CD4-positive, CD25-positive, alpha-beta regulatory T cell (primary cell): ENCODE measurements around the gene KMT2E. TPM values are rescaled to one million over a fixed set of nuclear protein-coding genes. Genes with fewer than 3 reads are reported as not detected.
A peak's percentile ranks its signal among the peaks of the same experiment; 100 is the strongest.

Experiments used
- ATAC-seq, 2 donors: fragments of 150-1000 bp; cut with Tn5 transposase; one replicate each; pipeline ENCODE4 v1.10.0; 2021; ENCODE audit warnings: low read depth in 2 of 2, moderate number of reproducible peaks in 2 of 2, moderate library complexity in 1 of 2
- DNase-seq, 3 donors: peaks; one replicate each; pipeline versions ENCODE4 v3.0.0 to v3.0.0-alpha.2; 2012 to 2022; ENCODE audit warnings: mixed read lengths in 1 of 3
- H3K27ac ChIP-seq: one replicate; pipeline ENCODE4 v1.7.0; 2013; ENCODE audit warnings: mild to moderate bottlenecking, low read length; ENCODE audit not compliant: insufficient read depth, poor library complexity, severe bottlenecking
- H3K27me3 ChIP-seq: one replicate; pipeline ENCODE4 v1.7.0; 2013; ENCODE audit warnings: low read length; ENCODE audit not compliant: control insufficient read depth, insufficient read depth
- H3K36me3 ChIP-seq: one replicate; pipeline ENCODE4 v1.7.0; 2013; ENCODE audit warnings: mild to moderate bottlenecking, low read length, moderate library complexity; ENCODE audit not compliant: control insufficient read depth, insufficient read depth
- H3K4me1 ChIP-seq: 2 replicates; pipeline ENCODE4 v1.7.0; 2013; ENCODE audit warnings: mild to moderate bottlenecking, low read length; ENCODE audit not compliant: insufficient read depth, control insufficient read depth, poor library complexity, severe bottlenecking
- H3K4me3 ChIP-seq: one replicate; pipeline ENCODE4 v1.7.0; 2013; ENCODE audit warnings: low read depth, mild to moderate bottlenecking, low read length, moderate library complexity
- H3K9me3 ChIP-seq, 2 experiments: 1 replicate in 1 of 2; 2 replicates in 1 of 2; pipeline ENCODE4 v1.7.0; 2013; ENCODE audit warnings: low read length in 2 of 2, mild to moderate bottlenecking in 1 of 2, moderate library complexity in 1 of 2; ENCODE audit not compliant: control insufficient read depth in 2 of 2
- H3K27ac Mint-ChIP-seq, 3 donors: one replicate each; pipeline ENCODE4 v1.8.0; 2020 to 2022; ENCODE audit warnings: mild to moderate bottlenecking in 3 of 3, mixed read lengths in 3 of 3, moderate library complexity in 2 of 3
- H3K27me3 Mint-ChIP-seq: one replicate; pipeline ENCODE4 v1.8.0; 2022; ENCODE audit warnings: mild to moderate bottlenecking, mixed read lengths
- H3K36me3 Mint-ChIP-seq: one replicate; pipeline ENCODE4 v1.8.0; 2020; ENCODE audit warnings: mixed read lengths
- H3K4me1 Mint-ChIP-seq, 4 donors: one replicate each; pipeline ENCODE4 v1.8.0; 2020 to 2022; ENCODE audit warnings: mixed read lengths in 4 of 4, mild to moderate bottlenecking in 1 of 4
- H3K4me3 Mint-ChIP-seq, 4 donors: one replicate each; pipeline ENCODE4 v1.8.0; 2020 to 2022; ENCODE audit warnings: mild to moderate bottlenecking in 4 of 4, mixed read lengths in 4 of 4, moderate library complexity in 3 of 4
- H3K9me3 Mint-ChIP-seq, 7 donors: one replicate each; pipeline ENCODE4 v1.8.0; 2020 to 2022; ENCODE audit warnings: mixed read lengths in 7 of 7, mild to moderate bottlenecking in 3 of 7, moderate library complexity in 2 of 7
- polyA plus RNA-seq, 4 donors: library from polyadenylated mRNA; unstranded; fragments of 300-500 nt; fragmentation: Illumina TruSeq; gene quantifications; one replicate each; pipeline ENCODE4 v1.2.3, GENCODE V29; 2021
- total RNA-seq: library from RNA; stranded (reverse); gene quantifications from one replicate; pipeline ENCODE4 v1.2.3, GENCODE V29; 2022

The KMT2E gene
- total and polyA plus RNA-seq, 5 donors from 2014 or later, result 146 to 360 (median 186) TPM

DNA sequence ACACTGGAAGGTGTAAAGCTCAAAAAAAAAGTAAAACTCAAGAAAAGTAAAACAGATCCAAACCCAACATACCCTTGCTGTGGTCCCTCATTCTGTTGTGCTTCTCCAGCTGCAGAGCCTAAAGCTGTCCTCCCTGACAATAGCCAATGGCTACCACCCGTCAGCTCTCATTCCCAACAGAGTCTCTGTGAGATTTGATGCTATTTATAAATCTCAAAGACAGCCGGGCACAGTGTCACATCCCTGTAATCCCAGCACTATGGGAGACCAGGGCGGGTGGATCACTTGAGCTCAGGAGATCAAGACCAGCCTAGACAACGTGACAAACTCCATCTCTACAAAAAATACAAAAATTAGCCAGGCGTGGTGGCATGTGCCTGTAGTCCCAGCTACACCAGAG, 116.0 kb downstream of the KMT2E start:
- ATAC-seq (no peak), DNase-seq (no peak)
- Histone ChIP-seq H3K4me3 (no peak overlapping the region), H3K27ac (no peak overlapping the region), H3K4me1 (peaks cover 11% of the 10 kb centered on the region), H3K36me3 (peaks cover 54% of the 10 kb centered on the region), H3K27me3 (no peaks in the 10 kb centered on the region), H3K9me3 (no peaks in the 10 kb centered on the region)
- peaks cover 31% of the 10 kb centered on the region for H3K36me3 Mint-ChIP-seq
- H3K9me3 Mint-ChIP-seq, result no peaks in the 10 kb centered on the region
- peaks cover 20 to 42% (median 27%) of the 10 kb centered on the region in 4 donors for H3K4me1 Mint-ChIP-seq
- peak overlapping the region in 1 of 3 donors; percentile 76 for H3K27ac Mint-ChIP-seq
- no peak overlapping the region for H3K4me3 Mint-ChIP-seq
- no peaks in the 10 kb centered on the region for H3K27me3 Mint-ChIP-seq

DNA sequence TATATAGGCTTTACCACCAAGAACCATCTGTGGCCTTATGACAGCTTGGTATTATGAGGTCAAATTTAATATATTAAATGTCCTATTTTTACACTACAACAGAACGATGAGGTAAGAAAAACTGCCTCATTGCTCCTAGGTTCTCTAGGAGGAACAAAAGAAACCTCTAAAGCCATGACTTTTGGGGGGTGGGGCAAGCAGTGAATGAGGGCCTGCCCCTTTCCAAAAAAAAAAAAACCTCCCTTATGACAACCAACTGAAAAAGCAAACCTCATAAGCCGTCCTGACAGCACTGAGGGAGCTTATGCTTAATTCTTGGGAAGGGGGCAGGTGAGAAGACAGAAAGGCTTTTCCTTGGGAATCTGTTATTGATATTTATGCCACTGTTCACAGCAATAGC, 116.6 kb downstream of the KMT2E start:
- H3K4me1 ChIP-seq, result peaks cover 11% of the 10 kb centered on the region
- DNase-seq (no peak), ATAC-seq (no peak)
- H3K36me3 ChIP-seq, result peaks cover 54% of the 10 kb centered on the region
- H3K27me3 ChIP-seq, result no peaks in the 10 kb centered on the region
- Mint-ChIP-seq H3K4me3 (no peak overlapping the region), H3K9me3 (no peaks in the 10 kb centered on the region), H3K36me3 (peaks cover 27% of the 10 kb centered on the region), H3K27me3 (no peaks in the 10 kb centered on the region), H3K4me1 (peaks cover 20 to 44% (median 27%) of the 10 kb centered on the region in 4 donors), H3K27ac (no peak overlapping the region)
- H3K27ac ChIP-seq, result no peak overlapping the region
- H3K4me3 ChIP-seq, result no peak overlapping the region
- H3K9me3 ChIP-seq, result no peaks in the 10 kb centered on the region

DNA sequence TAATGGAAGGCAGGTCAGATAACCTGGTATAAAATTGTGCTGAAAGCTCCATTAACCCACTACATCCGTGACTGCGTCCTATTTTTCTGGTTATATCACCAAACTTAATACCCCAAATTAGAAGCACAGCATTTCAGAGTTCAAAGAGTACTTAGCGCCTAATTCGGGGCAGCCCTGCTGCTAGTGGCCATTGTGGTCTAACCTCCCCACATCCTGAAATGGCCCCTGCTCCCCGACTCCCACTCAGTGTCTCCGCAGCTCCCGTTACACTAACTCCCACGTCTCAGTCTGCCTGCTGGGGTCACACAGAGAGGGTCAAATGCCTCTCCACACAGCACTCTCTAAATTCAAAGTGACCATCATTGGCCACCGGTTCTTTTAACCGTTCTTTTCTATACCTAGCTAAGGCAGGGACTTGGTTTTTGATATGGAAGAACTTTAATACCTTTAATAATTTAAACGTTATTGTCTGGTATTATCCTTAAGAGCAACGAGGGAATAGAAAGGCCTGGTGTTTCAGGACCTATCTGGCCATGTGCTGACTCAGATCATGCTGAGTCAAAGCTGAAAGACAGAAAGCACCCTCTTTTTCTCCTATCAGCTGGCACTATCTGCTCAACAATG, 117.1 kb downstream of the KMT2E start:
- Mint-ChIP-seq H3K9me3 (no peaks in the 10 kb centered on the region), H3K27ac (peak overlapping the region; percentile 31 to 78 (median 66)), H3K4me3 (no peak overlapping the region), H3K36me3 (peaks cover 21% of the 10 kb centered on the region), H3K4me1 (peaks cover 18 to 43% (median 27%) of the 10 kb centered on the region in 4 donors), H3K27me3 (no peaks in the 10 kb centered on the region)
- Histone ChIP-seq H3K27ac (no peak overlapping the region), H3K36me3 (peaks cover 50% of the 10 kb centered on the region), H3K27me3 (no peaks in the 10 kb centered on the region), H3K4me1 (peaks cover 11% of the 10 kb centered on the region), H3K4me3 (no peak overlapping the region), H3K9me3 (no peaks in the 10 kb centered on the region)
- ATAC-seq (no peak), DNase-seq (peak in 1 of 3 donors; percentile 39)

DNA sequence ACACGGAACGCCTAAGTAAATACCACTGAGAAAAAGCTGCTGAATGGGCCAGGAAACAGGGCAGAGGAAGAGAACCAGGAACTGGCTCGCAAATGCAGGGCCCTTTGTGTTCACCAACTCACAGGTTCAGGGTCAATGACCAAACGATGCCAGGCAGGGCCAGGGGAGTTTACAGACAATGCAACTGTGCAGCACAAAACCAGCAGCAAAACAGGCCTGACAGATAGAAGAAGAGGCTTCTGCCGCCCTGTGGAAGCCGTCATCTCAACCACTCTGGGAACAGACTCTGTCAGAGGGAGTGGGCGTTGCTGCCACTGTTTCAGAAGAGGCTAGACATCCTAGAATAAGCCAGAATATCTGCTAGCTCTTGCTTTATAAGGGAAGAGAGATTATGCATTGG, 117.9 kb downstream of the KMT2E start:
- peaks cover 51% of the 10 kb centered on the region for H3K36me3 ChIP-seq
- ATAC-seq (no peak), DNase-seq (no peak)
- H3K27ac ChIP-seq, result no peak overlapping the region
- H3K4me3 ChIP-seq, result no peak overlapping the region
- no peaks in the 10 kb centered on the region for H3K27me3 Mint-ChIP-seq
- no peak overlapping the region for H3K4me3 Mint-ChIP-seq
- no peaks in the 10 kb centered on the region for H3K27me3 ChIP-seq
- H3K27ac Mint-ChIP-seq, result peak overlapping the region in 2 of 3 donors; percentile 18 to 47
- no peaks in the 10 kb centered on the region for H3K9me3 ChIP-seq
- H3K36me3 Mint-ChIP-seq, result peaks cover 24% of the 10 kb centered on the region
- peaks cover 22 to 45% (median 31%) of the 10 kb centered on the region in 4 donors for H3K4me1 Mint-ChIP-seq
- peaks cover 11% of the 10 kb centered on the region for H3K4me1 ChIP-seq
- H3K9me3 Mint-ChIP-seq, result no peaks in the 10 kb centered on the region

DNA sequence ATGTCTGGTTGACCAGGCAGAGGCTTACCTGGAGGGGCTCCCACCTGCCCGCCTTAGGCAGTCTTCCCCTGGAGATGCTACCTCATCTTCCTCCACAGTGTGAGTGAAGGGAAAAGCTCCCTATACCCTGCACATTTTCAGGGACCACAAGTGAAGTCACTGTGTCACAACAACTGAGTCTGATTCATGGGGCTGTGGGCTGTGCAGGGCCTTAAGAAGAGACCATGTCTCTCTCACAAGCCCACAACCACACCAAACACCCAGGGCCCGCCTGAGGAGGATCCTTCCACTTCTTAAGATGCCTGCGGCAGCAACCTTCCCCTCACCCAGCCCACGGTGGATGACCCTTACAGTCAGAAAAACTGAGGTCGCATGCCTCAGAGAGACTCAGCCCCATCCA, 118.3 kb downstream of the KMT2E start:
- H3K27ac Mint-ChIP-seq, result peak overlapping the region in 1 of 3 donors; percentile 47
- peaks cover 24 to 47% (median 30%) of the 10 kb centered on the region in 4 donors for H3K4me1 Mint-ChIP-seq
- no peaks in the 10 kb centered on the region for H3K27me3 Mint-ChIP-seq
- Histone ChIP-seq H3K36me3 (peaks cover 54% of the 10 kb centered on the region), H3K9me3 (no peaks in the 10 kb centered on the region), H3K27me3 (no peaks in the 10 kb centered on the region), H3K27ac (no peak overlapping the region), H3K4me1 (peaks cover 11% of the 10 kb centered on the region), H3K4me3 (no peak overlapping the region)
- peaks cover 28% of the 10 kb centered on the region for H3K36me3 Mint-ChIP-seq
- no peaks in the 10 kb centered on the region for H3K9me3 Mint-ChIP-seq
- DNase-seq (no peak), ATAC-seq (no peak)
- H3K4me3 Mint-ChIP-seq, result no peak overlapping the region

DNA sequence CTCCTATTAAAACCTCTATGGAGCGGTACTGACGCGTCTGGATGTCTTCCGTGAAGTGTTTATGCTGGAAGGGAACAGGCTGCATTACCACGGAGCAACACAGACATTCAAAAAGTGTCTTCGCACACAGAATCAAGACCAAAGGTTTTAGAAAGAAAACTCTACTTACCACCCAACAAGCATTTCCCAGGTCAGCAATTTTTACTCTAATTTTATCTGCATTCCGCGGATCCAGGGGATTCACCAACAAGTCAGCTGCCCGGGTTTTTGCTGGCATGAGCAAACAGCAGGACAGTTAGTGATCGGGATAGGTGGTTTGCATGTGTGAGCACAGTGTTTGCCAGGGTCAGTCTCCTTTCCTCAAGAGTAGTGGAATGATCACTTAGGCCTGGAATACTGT, 118.8 kb downstream of the KMT2E start:
- Histone ChIP-seq H3K27ac (no peak overlapping the region), H3K36me3 (peaks cover 59% of the 10 kb centered on the region), H3K4me1 (peaks cover 11% of the 10 kb centered on the region), H3K9me3 (no peaks in the 10 kb centered on the region), H3K4me3 (no peak overlapping the region), H3K27me3 (no peaks in the 10 kb centered on the region)
- DNase-seq (no peak), ATAC-seq (no peak)
- Mint-ChIP-seq H3K4me3 (no peak overlapping the region), H3K27ac (peak overlapping the region in 2 of 3 donors; percentile 2 to 47), H3K9me3 (no peaks in the 10 kb centered on the region), H3K36me3 (peaks cover 30% of the 10 kb centered on the region), H3K4me1 (peaks cover 24 to 48% (median 30%) of the 10 kb centered on the region in 4 donors), H3K27me3 (no peaks in the 10 kb centered on the region)

DNA sequence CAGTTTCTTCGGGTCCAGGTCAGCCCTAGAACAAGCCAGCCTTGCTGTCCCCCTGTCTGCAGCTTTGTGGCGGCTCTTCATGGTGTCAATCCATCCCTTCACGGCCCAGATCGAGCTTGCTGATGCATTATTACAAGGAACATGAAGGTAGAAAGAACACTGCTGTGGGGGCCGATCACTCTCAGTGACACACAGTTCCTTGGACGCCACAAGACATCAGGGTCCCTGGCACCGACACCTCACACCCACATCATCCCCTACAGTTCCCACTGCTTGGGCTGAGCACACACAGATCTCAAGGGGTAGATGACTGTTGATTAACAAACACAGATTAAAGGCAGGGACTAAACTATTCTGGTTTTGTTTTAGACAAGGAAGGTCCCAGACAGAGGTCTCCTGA, 119.4 kb downstream of the KMT2E start:
- no peaks in the 10 kb centered on the region for H3K9me3 Mint-ChIP-seq
- no peak overlapping the region for H3K4me3 ChIP-seq
- no peak overlapping the region for H3K4me3 Mint-ChIP-seq
- DNase-seq, result no peak
- no peak overlapping the region for H3K27ac ChIP-seq
- no peaks in the 10 kb centered on the region for H3K9me3 ChIP-seq
- no peak for ATAC-seq
- H3K27me3 Mint-ChIP-seq, result no peaks in the 10 kb centered on the region
- peaks cover 63% of the 10 kb centered on the region for H3K36me3 ChIP-seq
- peaks cover 23 to 47% (median 28%) of the 10 kb centered on the region in 4 donors for H3K4me1 Mint-ChIP-seq
- peaks cover 11% of the 10 kb centered on the region for H3K4me1 ChIP-seq
- H3K27ac Mint-ChIP-seq, result peak overlapping the region in 2 of 3 donors; percentile 2 to 20
- no peaks in the 10 kb centered on the region for H3K27me3 ChIP-seq
- peaks cover 33% of the 10 kb centered on the region for H3K36me3 Mint-ChIP-seq
